ENCODE data around the gene AFF2.

The AFF2 gene

DNA sequence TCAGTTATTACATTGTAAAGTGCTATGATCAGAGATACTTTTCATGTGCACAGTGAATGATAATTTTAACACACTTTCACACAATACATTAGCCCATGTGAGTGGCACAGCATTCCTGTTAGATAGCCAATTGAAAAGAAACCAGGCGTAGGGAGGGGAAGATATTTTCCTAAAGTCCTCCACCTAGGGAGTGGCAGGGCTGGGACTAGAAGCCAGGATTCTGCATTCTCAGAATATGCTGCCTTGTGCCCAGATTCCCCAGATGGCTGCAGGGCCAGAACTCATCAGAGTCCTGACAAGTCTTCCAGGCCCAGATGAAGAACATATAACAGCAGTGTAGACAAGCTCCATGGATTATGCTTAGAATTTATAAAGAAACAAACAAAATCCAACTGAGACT, 350.2 kb downstream of the AFF2 start:
- FAIRE-seq, result no peak
- no peak for DNase-seq (ENCODE audit: insufficient read length, low spot score)
- TF ChIP-seq SPI1 (IDR thresholded peaks at IDR 0.05; ENCODE audit: low read depth, low read length) (no peak), POU2F2 (IDR thresholded peaks at IDR 0.05; ENCODE audit: low read depth, low read length) (no peak), POLR2AphosphoS5 (IDR thresholded peaks at IDR 0.05; ENCODE audit: low read depth, low read length) (no peak), TAF1 (IDR thresholded peaks at IDR 0.05; ENCODE audit: low read depth, low read length) (no peak), PAX5 (IDR thresholded peaks at IDR 0.05; ENCODE audit: insufficient read depth, low read length, severe bottlenecking) (no peak), POLR2A (IDR thresholded peaks at IDR 0.05; ENCODE audit: low read depth, low read length) (no peak)

DNA sequence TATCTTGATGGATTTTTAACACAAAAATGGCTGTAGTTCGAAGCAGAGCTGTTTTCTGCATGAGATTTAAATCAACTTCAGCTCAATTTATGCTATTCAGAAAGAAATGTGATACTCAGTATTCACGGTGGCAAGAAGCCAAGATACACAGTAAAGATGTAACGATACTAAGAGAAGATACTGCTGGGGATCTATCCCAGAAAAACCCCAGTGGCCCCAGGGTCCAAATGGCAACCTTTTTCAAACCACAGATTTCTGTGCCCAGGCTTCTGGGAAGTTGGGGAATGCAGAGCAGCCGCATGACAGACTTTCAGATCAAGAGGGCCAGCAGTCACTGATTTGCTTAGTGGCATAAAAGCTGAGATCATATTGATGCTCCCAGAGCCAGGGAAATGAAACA, 353.9 kb downstream of the AFF2 start:
- no peak for DNase-seq (ENCODE audit: insufficient read length, low spot score)
- FAIRE-seq, result no peak

DNA sequence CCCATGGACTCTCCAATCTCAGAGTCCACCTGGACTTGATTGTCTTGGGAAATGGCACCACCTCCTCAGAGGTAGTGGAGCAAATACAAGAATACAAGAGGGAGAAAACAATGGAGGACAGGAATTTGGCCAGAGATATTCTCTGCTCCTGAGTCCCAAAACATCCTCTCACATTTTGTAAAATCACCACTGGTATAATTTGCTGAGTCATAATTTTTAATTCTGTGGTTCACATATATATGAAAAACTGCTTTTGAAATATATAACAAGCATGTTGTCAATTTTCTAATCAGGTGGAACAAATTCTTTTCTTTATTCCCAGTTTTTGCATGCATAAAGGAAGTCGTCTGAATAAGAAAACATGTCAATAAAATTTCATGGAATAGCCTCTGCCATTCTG, 356.1 kb downstream of the AFF2 start:
- FAIRE-seq, result no peak
- no peak for DNase-seq (ENCODE audit: insufficient read length, low spot score)
- no peak for TF ChIP-seq POLR2A (IDR thresholded peaks at IDR 0.05; ENCODE audit: low read depth, low read length)
- TF ChIP-seq POU2F2 (IDR thresholded peaks at IDR 0.05; ENCODE audit: low read depth, low read length), result no peak
- no peak for TF ChIP-seq PAX5 (IDR thresholded peaks at IDR 0.05; ENCODE audit: insufficient read depth, low read length, severe bottlenecking)
- TF ChIP-seq TAF1 (IDR thresholded peaks at IDR 0.05; ENCODE audit: low read depth, low read length), result no peak
- no peak for TF ChIP-seq SPI1 (IDR thresholded peaks at IDR 0.05; ENCODE audit: low read depth, low read length)
- no peak for TF ChIP-seq POLR2AphosphoS5 (IDR thresholded peaks at IDR 0.05; ENCODE audit: low read depth, low read length)

More for the DNA sequence above, 353.9 kb downstream of the AFF2 start:
- TF ChIP-seq POU2F2 (IDR thresholded peaks at IDR 0.05; ENCODE audit: low read depth, low read length), result no peak
- TF ChIP-seq POLR2A (IDR thresholded peaks at IDR 0.05; ENCODE audit: low read depth, low read length), result no peak
- no peak for TF ChIP-seq SPI1 (IDR thresholded peaks at IDR 0.05; ENCODE audit: low read depth, low read length)
- no peak for TF ChIP-seq PAX5 (IDR thresholded peaks at IDR 0.05; ENCODE audit: insufficient read depth, low read length, severe bottlenecking)
- TF ChIP-seq TAF1 (IDR thresholded peaks at IDR 0.05; ENCODE audit: low read depth, low read length), result no peak
- TF ChIP-seq POLR2AphosphoS5 (IDR thresholded peaks at IDR 0.05; ENCODE audit: low read depth, low read length), result no peak

DNA sequence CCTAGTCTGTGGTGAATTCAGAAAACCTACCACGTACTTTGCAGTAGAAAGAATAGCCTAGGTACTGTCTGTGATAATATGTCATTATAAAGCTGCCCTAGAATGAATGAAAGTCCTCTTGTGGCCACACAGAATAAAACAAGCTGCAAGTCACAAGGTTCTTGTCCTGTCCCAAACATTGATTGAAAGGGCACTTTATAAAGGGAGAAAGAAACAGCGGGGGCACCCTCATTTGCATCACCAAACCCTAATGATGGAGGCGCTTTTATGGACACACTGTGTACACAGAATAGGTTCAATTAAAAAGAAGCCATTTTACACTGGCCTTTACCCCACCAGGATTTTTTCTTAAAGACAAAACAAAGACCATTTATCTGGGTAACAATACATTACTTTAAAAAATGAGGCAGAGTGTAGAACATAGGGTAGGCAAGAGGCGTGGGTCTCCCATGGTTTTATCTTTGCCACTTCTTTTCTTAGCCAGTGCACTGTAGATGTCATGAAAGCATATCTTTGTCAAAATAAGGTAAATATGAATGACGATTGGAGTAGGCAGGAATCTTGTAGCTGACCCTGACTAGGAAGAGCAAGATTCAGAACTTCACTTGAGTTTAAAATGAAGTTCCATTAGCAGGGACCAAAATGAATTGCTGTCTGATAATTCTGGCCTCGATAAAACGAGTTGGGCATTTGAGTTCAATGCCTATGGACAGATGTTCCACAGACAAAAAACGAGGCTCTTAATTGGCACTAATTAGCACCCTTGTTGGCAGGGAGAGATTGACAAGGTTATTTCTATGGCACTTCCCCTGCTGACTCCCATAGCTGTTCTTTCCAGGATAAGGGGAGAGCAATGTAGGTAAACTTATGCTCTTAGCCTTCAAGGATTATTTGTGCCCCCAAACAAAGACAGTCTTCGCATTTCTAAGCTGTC, 365.1 kb downstream of the AFF2 start:
- DNase-seq (ENCODE audit: insufficient read length, low spot score) (no peak), FAIRE-seq (no peak)

DNA sequence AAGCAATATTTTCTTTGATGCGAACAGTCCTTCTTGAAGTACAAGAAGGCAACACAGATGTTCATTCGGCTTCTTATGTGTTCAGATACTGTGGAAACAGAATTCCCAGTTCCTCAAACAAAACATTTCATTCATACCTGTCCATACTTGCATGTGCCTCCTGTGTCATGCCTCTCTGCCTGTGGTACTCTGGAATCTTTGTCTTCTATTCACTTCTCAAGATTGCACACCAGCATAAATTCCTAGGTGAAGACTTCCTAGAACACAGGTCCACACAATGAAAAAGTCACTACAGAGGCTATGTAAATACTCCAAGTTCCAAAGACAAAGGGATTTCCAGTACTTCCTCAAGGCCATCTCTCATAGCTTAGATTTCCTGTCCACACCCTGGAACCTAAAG, 367.2 kb downstream of the AFF2 start:
- TF ChIP-seq POLR2AphosphoS5 (IDR thresholded peaks at IDR 0.05; ENCODE audit: low read depth, low read length), result no peak
- no peak for TF ChIP-seq POU2F2 (IDR thresholded peaks at IDR 0.05; ENCODE audit: low read depth, low read length)
- no peak for TF ChIP-seq PAX5 (IDR thresholded peaks at IDR 0.05; ENCODE audit: insufficient read depth, low read length, severe bottlenecking)
- no peak for TF ChIP-seq POLR2A (IDR thresholded peaks at IDR 0.05; ENCODE audit: low read depth, low read length)
- TF ChIP-seq SPI1 (IDR thresholded peaks at IDR 0.05; ENCODE audit: low read depth, low read length), result no peak
- no peak for FAIRE-seq
- no peak for DNase-seq (ENCODE audit: insufficient read length, low spot score)

More for the DNA sequence above, 365.1 kb downstream of the AFF2 start:
- TF ChIP-seq POLR2A (IDR thresholded peaks at IDR 0.05; ENCODE audit: low read depth, low read length) (no peak), TAF1 (IDR thresholded peaks at IDR 0.05; ENCODE audit: low read depth, low read length) (no peak), PAX5 (IDR thresholded peaks at IDR 0.05; ENCODE audit: insufficient read depth, low read length, severe bottlenecking) (no peak), SPI1 (IDR thresholded peaks at IDR 0.05; ENCODE audit: low read depth, low read length) (no peak), POLR2AphosphoS5 (IDR thresholded peaks at IDR 0.05; ENCODE audit: low read depth, low read length) (no peak), POU2F2 (IDR thresholded peaks at IDR 0.05; ENCODE audit: low read depth, low read length) (no peak)

DNA sequence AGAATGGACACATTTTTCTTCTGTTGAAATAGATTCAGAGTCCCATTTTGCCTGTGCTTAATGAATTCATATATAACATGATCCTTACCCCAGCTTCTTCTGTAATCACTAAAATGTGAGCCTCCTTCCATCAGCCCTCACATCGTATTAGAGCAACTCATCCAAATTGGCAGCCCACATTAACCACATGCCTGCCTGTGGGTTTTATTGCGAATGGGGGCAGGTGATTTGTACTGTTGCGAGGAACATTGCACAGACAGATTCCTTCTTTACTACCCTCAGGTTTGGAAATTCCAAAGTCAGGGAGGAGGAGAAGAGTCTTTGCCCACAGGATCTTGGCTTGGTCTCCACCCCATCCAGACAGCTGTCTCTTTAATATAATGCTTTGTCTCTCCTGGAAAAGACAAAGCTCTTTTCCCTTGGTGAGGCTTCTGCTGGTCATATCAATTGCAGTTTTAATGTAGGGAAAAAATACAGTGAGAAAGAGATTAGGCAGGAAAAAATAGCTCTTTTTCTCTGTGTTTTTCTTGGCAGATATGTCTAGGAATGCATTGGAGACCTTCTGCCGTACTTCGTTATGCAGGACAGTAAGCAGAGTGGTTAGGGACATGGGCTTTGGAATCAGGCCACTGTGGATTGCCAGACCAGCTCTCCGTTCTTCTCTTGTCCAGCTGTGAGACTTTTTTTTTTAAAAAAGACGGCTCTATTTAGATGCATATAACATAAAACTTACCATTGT, 371.2 kb downstream of the AFF2 start:
- TF ChIP-seq TAF1 (IDR thresholded peaks at IDR 0.05; ENCODE audit: low read depth, low read length) (no peak), SPI1 (IDR thresholded peaks at IDR 0.05; ENCODE audit: low read depth, low read length) (no peak), POU2F2 (IDR thresholded peaks at IDR 0.05; ENCODE audit: low read depth, low read length) (no peak), POLR2A (IDR thresholded peaks at IDR 0.05; ENCODE audit: low read depth, low read length) (no peak), POLR2AphosphoS5 (IDR thresholded peaks at IDR 0.05; ENCODE audit: low read depth, low read length) (no peak), PAX5 (IDR thresholded peaks at IDR 0.05; ENCODE audit: insufficient read depth, low read length, severe bottlenecking) (no peak)
- FAIRE-seq, result no peak
- DNase-seq (ENCODE audit: insufficient read length, low spot score), result no peak

DNA sequence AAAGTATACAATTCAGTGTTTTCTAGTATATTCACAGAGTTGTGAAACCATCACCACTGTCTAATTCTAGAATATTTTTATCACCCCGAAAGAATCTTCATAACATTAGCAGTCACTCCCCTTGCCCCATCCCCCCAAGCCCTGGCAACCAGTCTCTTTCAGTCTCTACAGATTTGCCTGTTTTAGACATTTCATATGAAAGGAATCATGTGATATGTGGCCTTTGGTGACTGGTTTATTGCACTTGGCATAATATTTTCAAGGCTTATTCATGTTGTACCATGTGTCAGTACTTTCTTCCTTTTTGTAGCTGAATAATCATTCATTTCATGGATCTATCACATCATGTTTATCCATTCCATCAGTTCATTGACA, 371.7 kb downstream of the AFF2 start:
- DNase-seq (ENCODE audit: insufficient read length, low spot score) (no peak), FAIRE-seq (no peak)
- no peak for TF ChIP-seq POU2F2 (IDR thresholded peaks at IDR 0.05; ENCODE audit: low read depth, low read length)
- no peak for TF ChIP-seq POLR2AphosphoS5 (IDR thresholded peaks at IDR 0.05; ENCODE audit: low read depth, low read length)
- no peak for TF ChIP-seq POLR2A (IDR thresholded peaks at IDR 0.05; ENCODE audit: low read depth, low read length)
- no peak for TF ChIP-seq SPI1 (IDR thresholded peaks at IDR 0.05; ENCODE audit: low read depth, low read length)
- no peak for TF ChIP-seq PAX5 (IDR thresholded peaks at IDR 0.05; ENCODE audit: insufficient read depth, low read length, severe bottlenecking)

DNA sequence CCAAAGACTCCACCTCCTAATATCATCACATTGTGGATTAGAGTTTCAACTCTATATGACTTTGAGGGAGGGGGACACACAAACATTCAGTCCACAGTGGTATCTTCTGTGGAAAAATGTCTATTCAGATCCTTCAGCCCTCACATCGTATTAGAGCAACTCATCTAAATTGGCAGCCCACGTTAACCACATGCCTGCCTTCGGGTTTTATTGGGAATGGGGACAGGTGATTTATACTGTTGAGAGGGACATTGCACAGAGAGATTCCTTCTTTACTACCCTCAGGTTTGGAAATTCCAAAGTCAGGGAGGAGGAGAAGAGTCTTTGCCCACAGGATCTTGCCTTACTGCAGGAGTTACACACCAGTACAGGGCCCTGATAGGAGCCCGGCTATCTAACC, 372.5 kb downstream of the AFF2 start:
- no peak for DNase-seq (ENCODE audit: insufficient read length, low spot score)
- TF ChIP-seq POU2F2 (IDR thresholded peaks at IDR 0.05; ENCODE audit: low read depth, low read length), result no peak
- no peak for TF ChIP-seq TAF1 (IDR thresholded peaks at IDR 0.05; ENCODE audit: low read depth, low read length)
- TF ChIP-seq SPI1 (IDR thresholded peaks at IDR 0.05; ENCODE audit: low read depth, low read length), result no peak
- no peak for TF ChIP-seq PAX5 (IDR thresholded peaks at IDR 0.05; ENCODE audit: insufficient read depth, low read length, severe bottlenecking)
- no peak for TF ChIP-seq POLR2AphosphoS5 (IDR thresholded peaks at IDR 0.05; ENCODE audit: low read depth, low read length)
- no peak for TF ChIP-seq POLR2A (IDR thresholded peaks at IDR 0.05; ENCODE audit: low read depth, low read length)
- no peak for FAIRE-seq

DNA sequence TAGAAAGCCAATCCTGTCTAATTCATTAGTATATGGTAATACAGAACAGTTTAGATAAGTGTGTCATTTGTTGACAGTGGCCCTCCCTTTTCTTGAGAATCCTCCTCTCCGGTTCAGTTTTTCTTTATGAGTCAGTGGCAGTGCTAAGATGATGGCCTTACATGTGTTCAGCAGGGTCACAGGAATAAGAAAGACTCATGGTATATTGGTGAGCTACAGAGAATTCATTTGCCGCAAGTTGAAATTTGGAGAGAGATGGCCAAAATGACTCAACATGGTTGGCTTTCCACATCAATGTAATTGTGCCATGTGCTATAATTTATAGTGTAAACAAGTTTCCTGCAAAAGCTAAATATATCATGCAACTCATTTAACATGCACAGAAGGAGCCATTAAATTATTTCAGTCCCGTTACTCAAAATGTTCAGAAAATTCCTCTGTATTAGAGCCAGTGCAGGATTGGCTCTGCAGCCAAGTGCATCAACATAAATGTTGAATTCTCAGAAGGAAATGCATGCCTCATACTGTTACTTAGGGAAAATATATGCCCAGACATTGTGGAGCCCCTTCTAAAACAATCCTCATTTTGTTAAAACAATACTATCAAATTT, 374.3 kb downstream of the AFF2 start:
- TF ChIP-seq PAX5 (IDR thresholded peaks at IDR 0.05; ENCODE audit: insufficient read depth, low read length, severe bottlenecking) (no peak), TAF1 (IDR thresholded peaks at IDR 0.05; ENCODE audit: low read depth, low read length) (no peak), POU2F2 (IDR thresholded peaks at IDR 0.05; ENCODE audit: low read depth, low read length) (no peak), SPI1 (IDR thresholded peaks at IDR 0.05; ENCODE audit: low read depth, low read length) (no peak), POLR2AphosphoS5 (IDR thresholded peaks at IDR 0.05; ENCODE audit: low read depth, low read length) (no peak), POLR2A (IDR thresholded peaks at IDR 0.05; ENCODE audit: low read depth, low read length) (no peak)
- FAIRE-seq (no peak), DNase-seq (ENCODE audit: insufficient read length, low spot score) (no peak)
